ENCODE data around the gene RIPOR1.

RIPOR1 gene

GRCh38 chr16:67539271-67539670 lies 10.6 kb downstream of the RIPOR1 start:
- no peak for DNase-seq

GRCh38 chr16:67539691-67540635 lies 11.3 kb downstream of the RIPOR1 start:
- DNase-seq: no peak

GRCh38 chr16:67540756-67541155 lies 12.1 kb downstream of the RIPOR1 start:
- DNase-seq: no peak

GRCh38 chr16:67541391-67542263 lies 13.0 kb downstream of the RIPOR1 start:
- no peak for DNase-seq

GRCh38 chr16:67542464-67542863 lies 13.8 kb downstream of the RIPOR1 start:
- peak; percentile 52 to 55 for DNase-seq

- no peak for DNase-seq
Measured at GRCh38 chr16:67543036-67543435, 14.4 kb downstream of the RIPOR1 start.

- DNase-seq: no peak
Measured at GRCh38 chr16:67543582-67543981, 15.0 kb downstream of the RIPOR1 start.

- DNase-seq: no peak
Measured at GRCh38 chr16:67544329-67544841, 15.8 kb downstream of the RIPOR1 start.

GRCh38 chr16:67544844-67545664 lies 16.4 kb downstream of the RIPOR1 start:
- DNase-seq: no peak

GRCh38 chr16:67545665-67546024 lies 17.0 kb downstream of the RIPOR1 start:
- DNase-seq: no peak

GRCh38 chr16:67546091-67546501 lies 17.5 kb downstream of the RIPOR1 start:
- DNase-seq: no peak

GRCh38 chr16:67546761-67547422 lies 18.3 kb downstream of the RIPOR1 start:
- peak; percentile 48 to 79 for DNase-seq

GRCh38 chr16:67547423-67548264 lies 19.0 kb downstream of the RIPOR1 start:
- DNase-seq: no peak

- DNase-seq: no peak
Measured at GRCh38 chr16:67548265-67549126, 19.9 kb downstream of the RIPOR1 start.

GRCh38 chr16:67549240-67549639 lies 20.6 kb downstream of the RIPOR1 start:
- no peak for DNase-seq

- DNase-seq: no peak
Measured at GRCh38 chr16:67549936-67550335, 21.3 kb downstream of the RIPOR1 start.

- no peak for DNase-seq
Measured at GRCh38 chr16:67551091-67551490, 22.5 kb downstream of the RIPOR1 start.

- DNase-seq: no peak
Measured at GRCh38 chr16:67551972-67552371, 23.3 kb downstream of the RIPOR1 start.

GRCh38 chr16:67552476-67552875 lies 23.8 kb downstream of the RIPOR1 start:
- no peak for DNase-seq

GRCh38 chr16:67555795-67556212 lies 27.2 kb downstream of the RIPOR1 start:
- DNase-seq: peak; percentile 36 to 51
